H9 (cell line): ENCODE measurements around the gene PSMB9. TPM values are rescaled to one million over a fixed set of nuclear protein-coding genes. Genes with fewer than 3 reads are reported as not detected.

ENCODE experiments used
- DNase-seq: peaks from one replicate; pipeline ENCODE4 v3.0.0-alpha.2; 2017
- H2AFZ ChIP-seq: one replicate; pipeline ENCODE4 v1.6.1; 2013; ENCODE audit warnings: mild to moderate bottlenecking, low read length, control low read depth, moderate library complexity
- H2AK5ac ChIP-seq: 2 replicates; pipeline ENCODE4 v1.6.1; 2013; ENCODE audit warnings: low read length, control low read depth, mixed read lengths; ENCODE audit not compliant: insufficient read length
- H2BK120ac ChIP-seq: one replicate; pipeline ENCODE4 v1.6.1; 2013; ENCODE audit warnings: low read depth, mild to moderate bottlenecking, low read length, control low read depth, inconsistent platforms; ENCODE audit not compliant: poor library complexity, severe bottlenecking
- H2BK12ac ChIP-seq: 2 replicates; pipeline ENCODE4 v1.6.1; 2013; ENCODE audit warnings: low read length, control low read depth, mixed read lengths, low read depth; ENCODE audit not compliant: insufficient read length
- H2BK15ac ChIP-seq: 2 replicates; pipeline ENCODE4 v1.6.1; 2013; ENCODE audit warnings: low read depth, low read length, control low read depth
- H2BK20ac ChIP-seq: one replicate; pipeline ENCODE4 v1.6.1; 2013; ENCODE audit warnings: low read depth, mild to moderate bottlenecking, low read length, control low read depth, inconsistent platforms; ENCODE audit not compliant: poor library complexity, severe bottlenecking
- H2BK5ac ChIP-seq: 2 replicates; pipeline ENCODE4 v1.6.1; 2013; ENCODE audit warnings: low read length, control low read depth, mixed read lengths; ENCODE audit not compliant: insufficient read length
- H3K14ac ChIP-seq: 2 replicates; pipeline ENCODE4 v1.6.1; 2013; ENCODE audit warnings: low read length, control low read depth; ENCODE audit not compliant: insufficient read depth
- H3K18ac ChIP-seq: 2 replicates; pipeline ENCODE4 v1.6.1; 2013; ENCODE audit warnings: low read depth, mild to moderate bottlenecking, mixed read lengths, low read length, control low read depth; ENCODE audit not compliant: insufficient read length
- H3K23ac ChIP-seq: 2 replicates; pipeline ENCODE4 v1.6.1; 2013; ENCODE audit warnings: low read length, control low read depth, mixed read lengths, low read depth; ENCODE audit not compliant: insufficient read length
- H3K23me2 ChIP-seq: 2 replicates; pipeline ENCODE4 v1.6.1; 2013; ENCODE audit warnings: low read depth, mild to moderate bottlenecking, mixed read lengths, low read length, control low read depth; ENCODE audit not compliant: insufficient read length, poor library complexity, severe bottlenecking
- H3K27ac ChIP-seq: 2 replicates; pipeline ENCODE4 v1.5.1; 2013; ENCODE audit warnings: low read length, control low read depth, mixed read lengths, low read depth; ENCODE audit not compliant: insufficient read length
- H3K27me3 ChIP-seq: 2 replicates; pipeline ENCODE4 v1.6.1; 2013; ENCODE audit warnings: low read length, control low read depth, inconsistent platforms; ENCODE audit not compliant: insufficient read depth
- H3K4ac ChIP-seq: 2 replicates; pipeline ENCODE4 v1.6.1; 2013; ENCODE audit warnings: low read depth, mild to moderate bottlenecking, control low read depth, inconsistent platforms, low read length, moderate library complexity
- H3K4me1 ChIP-seq: 2 replicates; pipeline ENCODE4 v1.6.1; 2013; ENCODE audit warnings: low read length, control low read depth, inconsistent platforms; ENCODE audit not compliant: insufficient read depth
- H3K4me2 ChIP-seq: 2 replicates; pipeline ENCODE4 v1.6.1; 2013; ENCODE audit warnings: low read length, control low read depth, mixed read lengths; ENCODE audit not compliant: insufficient read length, insufficient read depth
- H3K56ac ChIP-seq: 2 replicates; pipeline ENCODE4 v1.6.1; 2013; ENCODE audit warnings: low read depth, mild to moderate bottlenecking, mixed read lengths, low read length, control low read depth; ENCODE audit not compliant: insufficient read length
- H3K79me1 ChIP-seq: 2 replicates; pipeline ENCODE4 v1.6.1; 2013; ENCODE audit warnings: low read depth, mild to moderate bottlenecking, moderate library complexity, low read length, control low read depth, inconsistent platforms; ENCODE audit not compliant: insufficient read depth, poor library complexity, severe bottlenecking
- H3K79me2 ChIP-seq: 2 replicates; pipeline ENCODE4 v1.6.1; 2013; ENCODE audit warnings: low read length, control low read depth, inconsistent platforms; ENCODE audit not compliant: insufficient read depth
- H3K9ac ChIP-seq: 2 replicates; pipeline ENCODE4 v1.6.1; 2013; ENCODE audit warnings: low read length, control low read depth, mixed read lengths; ENCODE audit not compliant: insufficient read length; ENCODE audit errors: extremely low read depth
- H3K9me3 ChIP-seq: one replicate; pipeline ENCODE4 v1.6.1; 2013; ENCODE audit warnings: low read depth, low read length, inconsistent platforms; ENCODE audit not compliant: control insufficient read depth
- H3T11ph ChIP-seq: one replicate; pipeline ENCODE4 v1.6.1; 2013; ENCODE audit warnings: mild to moderate bottlenecking, low read length, control low read depth, inconsistent platforms
- H4K20me1 ChIP-seq: one replicate; pipeline ENCODE4 v1.6.1; 2013; ENCODE audit not compliant: control insufficient read depth, insufficient read length, insufficient read depth
- H4K5ac ChIP-seq: 2 replicates; pipeline ENCODE4 v1.6.1; 2013; ENCODE audit warnings: low read depth, mild to moderate bottlenecking, mixed read lengths, low read length, control low read depth; ENCODE audit not compliant: insufficient read length
- H4K8ac ChIP-seq: replicated peaks from 2 replicates; pipeline ENCODE4 v1.6.1; 2013; ENCODE audit warnings: low read length, control low read depth, mixed read lengths, low read depth; ENCODE audit not compliant: insufficient read length
- H4K91ac ChIP-seq: 2 replicates; pipeline ENCODE4 v1.6.1; 2013; ENCODE audit warnings: low read depth, mild to moderate bottlenecking, moderate library complexity, mixed read lengths, low read length, control low read depth; ENCODE audit not compliant: insufficient read length
- H3K27ac Mint-ChIP-seq, 3 experiments: 2 replicates in 2 of 3; 3 replicates in 1 of 3; pipeline ENCODE4 v1.8.0; 2020 to 2021; ENCODE audit warnings: mixed read lengths in 3 of 3, mild to moderate bottlenecking in 1 of 3, moderate library complexity in 1 of 3
- H3K27me3 Mint-ChIP-seq: 2 replicates; pipeline ENCODE4 v1.8.0; 2021; ENCODE audit warnings: low read depth, mild to moderate bottlenecking, moderate library complexity, mixed read lengths
- H3K36me3 Mint-ChIP-seq, 3 experiments: 2 replicates in 2 of 3; 3 replicates in 1 of 3; pipeline ENCODE4 v1.8.0; 2020 to 2021; ENCODE audit warnings: low read depth in 3 of 3, mixed read lengths in 3 of 3; ENCODE audit not compliant: insufficient read depth in 1 of 3
- H3K4me1 Mint-ChIP-seq, 2 experiments: 2 replicates each; pipeline ENCODE4 v1.8.0; 2020; ENCODE audit warnings: mixed read lengths in 2 of 2
- H3K4me3 Mint-ChIP-seq, 2 experiments: 2 replicates in 1 of 2; 3 replicates in 1 of 2; pipeline ENCODE4 v1.8.0; 2020 to 2021; ENCODE audit warnings: mild to moderate bottlenecking in 2 of 2, mixed read lengths in 2 of 2, moderate library complexity in 1 of 2
- H3K9me3 Mint-ChIP-seq, 2 experiments: 2 replicates in 1 of 2; 3 replicates in 1 of 2; pipeline ENCODE4 v1.8.0; 2020; ENCODE audit warnings: mild to moderate bottlenecking in 2 of 2, mixed read lengths in 2 of 2, moderate library complexity in 1 of 2
- CTCF ChIP-seq: fragments of 200-600 bp; sonication (generic); conservative IDR thresholded peaks from 3 replicates; pipeline ENCODE4 v1.8.0; 2021; ENCODE audit warnings: antibody characterized with exemption, mild to moderate bottlenecking
- WGBS: extraction: QIAGEN DNeasy Blood & Tissue Kit; methylation state at CpG from one replicate; pipeline ENCODE4 v1.1.7; 2013; ENCODE audit warnings: missing lambda C conversion rate, low lambda C conversion rate, mixed read lengths; ENCODE audit not compliant: insufficient read length; ENCODE audit errors: extremely low coverage; 5-methylcytosine and 5-hydroxymethylcytosine counted together
- total RNA-seq: library from RNA; stranded (reverse); gene quantifications from 2 replicates; pipeline ENCODE4 v1.2.1, GENCODE V29; 2021

The PSMB9 gene
- total RNA-seq, 1 experiment from 2014 or later = 3.5 TPM

GRCh38 chr6:32860674-32861073, 6.7 kb downstream of the PSMB9 start:
- no peak overlapping the region for H3K4me2 ChIP-seq
- Mint-ChIP-seq H3K27me3 (peaks cover 36% of the 10 kb centered on the region), H3K9me3 (no peaks in the 10 kb centered on the region), H3K4me1 (peaks cover 8 to 9% of the 10 kb centered on the region in 2 experiments), H3K4me3 (no peak overlapping the region), H3K36me3 (no peaks in the 10 kb centered on the region), H3K27ac (peak overlapping the region in 1 of 3 experiments; percentile 72; a peak in 2 of 7 replicates)
- H3K23me2 ChIP-seq = no peaks in the 10 kb centered on the region
- no peak overlapping the region for H2AK5ac ChIP-seq
- no peaks in the 10 kb centered on the region for H3K4me1 ChIP-seq
- no peak overlapping the region for H4K8ac ChIP-seq
- no peak overlapping the region for H2BK12ac ChIP-seq
- no peak overlapping the region for H3K4ac ChIP-seq
- H3T11ph ChIP-seq = peak overlapping the region; percentile 82
- no peaks in the 10 kb centered on the region for H3K9me3 ChIP-seq
- no peak overlapping the region for H3K14ac ChIP-seq
- H3K23ac ChIP-seq = no peak overlapping the region
- no peak for TF ChIP-seq CTCF
- no peak overlapping the region for H4K91ac ChIP-seq
- peak overlapping the region; percentile 49 for H2BK20ac ChIP-seq
- H3K18ac ChIP-seq = no peak overlapping the region
- no peak overlapping the region for H3K27ac ChIP-seq
- H3K56ac ChIP-seq = no peak overlapping the region
- H4K20me1 ChIP-seq = no peaks in the 10 kb centered on the region
- H3K9ac ChIP-seq = no peak overlapping the region
- peaks cover under 1% of the 10 kb centered on the region; the same call in 1 of the 2 replicates for H3K27me3 ChIP-seq
- H2AFZ ChIP-seq = no peak overlapping the region
- no peak for DNase-seq
- no peak overlapping the region for H2BK5ac ChIP-seq
- WGBS = no CpG with 5 or more reads among the region's 1 CpG
- no peak overlapping the region for H2BK120ac ChIP-seq
- H3K79me1 ChIP-seq = no peaks in the 10 kb centered on the region
- H4K5ac ChIP-seq = no peak overlapping the region
- H3K79me2 ChIP-seq = no peaks in the 10 kb centered on the region
- no peak overlapping the region for H2BK15ac ChIP-seq
